GM18517 (cell line): Measurements from ENCODE around the gene TRIM36.

Source experiments
- ATAC-seq: cut with Tn5 transposase; IDR thresholded peaks from one replicate; pipeline ENCODE4 v1.9.1; 2021; ENCODE audit warnings: mild to moderate bottlenecking, moderate library complexity; ENCODE audit not compliant: unreplicated experiment

Gene TRIM36

DNA sequence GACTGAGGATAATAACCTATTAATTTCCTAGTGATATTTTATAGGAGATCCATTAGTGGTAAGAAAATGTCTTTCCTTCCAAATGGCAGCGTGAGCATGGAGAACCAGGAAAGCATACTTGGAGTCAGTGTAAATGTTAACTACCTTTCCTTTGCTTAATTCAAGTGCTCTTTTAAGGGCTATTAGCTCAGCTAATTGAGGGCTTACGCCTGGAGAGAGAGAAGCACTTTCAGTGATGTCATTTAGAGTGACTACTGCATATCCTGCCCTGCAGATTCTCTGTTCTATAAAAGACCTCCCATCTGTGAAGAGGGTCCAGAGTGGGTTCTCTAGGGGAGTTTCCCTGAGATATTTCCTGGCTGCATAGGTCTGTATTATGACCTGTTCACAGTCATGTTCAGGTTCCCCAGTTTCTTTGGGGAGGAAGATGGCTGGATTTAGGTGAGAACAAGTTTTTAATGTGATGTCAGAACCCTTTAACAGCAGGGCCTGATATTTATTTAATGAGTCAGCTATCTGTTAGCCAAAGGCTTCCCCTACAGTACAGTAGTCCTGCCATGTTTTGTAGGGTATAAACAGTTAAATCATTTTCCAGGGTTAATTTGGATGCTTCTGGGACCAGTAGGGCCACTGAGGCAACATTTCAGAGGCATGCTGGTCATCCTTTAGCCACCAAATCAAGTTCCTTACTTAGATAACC, 89.6 kb downstream of the TRIM36 start:
- no peak for ATAC-seq
